GM23248 (cell line): ENCODE measurements around the gene BICRA.

Experiments
- EZH2 ChIP-seq: fragments of 200-600 bp; sonication (generic); IDR thresholded peaks from 2 replicates; pipeline ENCODE4 v1.6.1; 2018; ENCODE audit warnings: antibody characterized with exemption, mild to moderate bottlenecking; ENCODE audit not compliant: insufficient read depth, poor library complexity, severe bottlenecking
- EZH2phosphoT487 ChIP-seq: fragments of 200-600 bp; sonication (generic); IDR thresholded peaks from 2 replicates; pipeline ENCODE4 v1.6.1; 2018; ENCODE audit warnings: antibody characterized with exemption, moderate library complexity, mild to moderate bottlenecking, low read depth; ENCODE audit not compliant: insufficient read depth

DNA sequence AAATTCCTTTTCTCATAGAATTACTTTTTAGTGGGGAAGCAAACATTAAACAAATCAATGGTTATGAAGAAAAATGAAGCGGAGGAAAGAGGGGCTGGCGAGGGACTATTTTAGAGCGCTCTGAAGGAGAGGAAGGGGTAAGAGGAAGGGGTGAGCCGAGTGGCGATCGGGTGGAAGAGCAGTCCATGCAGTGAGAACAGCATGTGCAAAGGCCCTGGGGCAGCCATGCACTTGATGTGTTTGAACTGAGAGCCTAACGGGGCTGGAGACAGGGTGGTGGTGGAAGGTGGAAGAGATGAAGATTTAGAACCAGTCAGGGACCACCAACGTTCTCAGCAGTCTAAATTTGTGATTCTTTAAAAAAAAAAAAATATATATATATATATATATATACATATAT, 122.0 kb downstream of the BICRA start:
- TF ChIP-seq EZH2 (no peak), EZH2phosphoT487 (no peak)
